ENCODE data around the gene DCTN3. TPM values are rescaled to one million over a fixed set of nuclear protein-coding genes. Genes with fewer than 3 reads are reported as not detected.

Gene DCTN3
- total RNA-seq, 1 donor from 2014 or later = 78.6 TPM

DNA sequence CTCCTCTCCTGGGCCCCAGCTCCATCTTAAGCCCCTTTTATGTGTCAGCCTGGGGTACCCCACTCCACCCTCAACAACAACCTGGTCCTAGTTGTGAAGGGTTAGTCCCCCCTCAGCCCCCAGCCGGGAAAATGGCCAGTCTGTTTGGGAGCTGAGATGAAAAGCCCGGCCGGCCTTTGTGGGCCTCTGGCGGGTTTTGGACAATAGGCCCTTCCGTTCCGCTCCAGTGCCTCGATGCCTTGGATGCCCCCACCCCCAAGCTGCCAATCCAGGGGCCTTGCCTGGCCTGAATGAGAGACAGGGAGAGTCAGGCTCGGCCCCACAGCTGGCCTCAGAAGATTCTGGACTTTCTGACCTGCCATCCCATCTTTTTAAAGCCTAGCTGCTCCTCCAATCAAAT is 39.9 kb downstream of the DCTN3 start:
- Histone ChIP-seq H3K36me3 (no peaks in the 10 kb centered on the region), H3K27ac (no peak overlapping the region), H3K4me1 (peaks cover 23% of the 10 kb centered on the region), H3K27me3 (no peaks in the 10 kb centered on the region), H3K9me3 (no peaks in the 10 kb centered on the region), H3K4me3 (no peak overlapping the region)
- intact Hi-C loops (cut with DNase I) = no loop called here
- no peak for DNase-seq (ENCODE audit: extremely low spot score in 2 of 2)
- TF ChIP-seq, protein P1, sequence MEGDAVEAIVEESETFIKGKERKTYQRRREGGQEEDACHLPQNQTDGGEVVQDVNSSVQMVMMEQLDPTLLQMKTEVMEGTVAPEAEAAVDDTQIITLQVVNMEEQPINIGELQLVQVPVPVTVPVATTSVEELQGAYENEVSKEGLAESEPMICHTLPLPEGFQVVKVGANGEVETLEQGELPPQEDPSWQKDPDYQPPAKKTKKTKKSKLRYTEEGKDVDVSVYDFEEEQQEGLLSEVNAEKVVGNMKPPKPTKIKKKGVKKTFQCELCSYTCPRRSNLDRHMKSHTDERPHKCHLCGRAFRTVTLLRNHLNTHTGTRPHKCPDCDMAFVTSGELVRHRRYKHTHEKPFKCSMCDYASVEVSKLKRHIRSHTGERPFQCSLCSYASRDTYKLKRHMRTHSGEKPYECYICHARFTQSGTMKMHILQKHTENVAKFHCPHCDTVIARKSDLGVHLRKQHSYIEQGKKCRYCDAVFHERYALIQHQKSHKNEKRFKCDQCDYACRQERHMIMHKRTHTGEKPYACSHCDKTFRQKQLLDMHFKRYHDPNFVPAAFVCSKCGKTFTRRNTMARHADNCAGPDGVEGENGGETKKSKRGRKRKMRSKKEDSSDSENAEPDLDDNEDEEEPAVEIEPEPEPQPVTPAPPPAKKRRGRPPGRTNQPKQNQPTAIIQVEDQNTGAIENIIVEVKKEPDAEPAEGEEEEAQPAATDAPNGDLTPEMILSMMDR (IDR thresholded peaks at IDR 0.05) = no peak
- TF ChIP-seq POLR2A (IDR thresholded peaks at IDR 0.05) (no peak), POLR2AphosphoS5 (IDR thresholded peaks at IDR 0.05; ENCODE audit: insufficient read depth in 1 of 2, low read depth in 1 of 2) (no peak)

DNA sequence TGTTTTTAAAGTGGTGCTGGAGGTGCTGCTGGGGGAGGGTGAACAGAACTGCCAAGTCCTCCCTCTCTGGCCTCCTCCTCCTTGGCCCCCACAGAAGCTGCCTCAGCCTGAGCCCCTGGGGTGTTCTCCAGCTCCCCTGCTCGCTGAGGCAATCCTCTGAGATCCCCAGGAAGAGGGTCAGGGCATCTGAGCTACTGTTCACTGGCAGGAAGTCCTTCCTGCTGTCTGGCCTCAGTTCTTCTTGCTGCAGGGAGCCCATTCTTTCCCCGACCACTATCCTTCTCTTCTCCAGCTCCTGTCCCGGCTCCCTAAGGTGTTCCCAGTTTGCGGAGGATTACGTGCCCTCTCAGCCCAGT is 40.5 kb downstream of the DCTN3 start:
- H3K4me3 ChIP-seq = no peak overlapping the region
- TF ChIP-seq POLR2AphosphoS5 (IDR thresholded peaks at IDR 0.05; ENCODE audit: insufficient read depth in 1 of 2, low read depth in 1 of 2) (no peak), POLR2A (IDR thresholded peaks at IDR 0.05) (no peak)
- no peaks in the 10 kb centered on the region for H3K36me3 ChIP-seq
- H3K9me3 ChIP-seq = no peaks in the 10 kb centered on the region
- DNase-seq (ENCODE audit: extremely low spot score in 2 of 2) = no peak
- intact Hi-C loops (cut with DNase I) = no loop called here
- H3K27me3 ChIP-seq = no peaks in the 10 kb centered on the region
- no peak overlapping the region for H3K27ac ChIP-seq
- H3K4me1 ChIP-seq = peaks cover 23% of the 10 kb centered on the region

DNA sequence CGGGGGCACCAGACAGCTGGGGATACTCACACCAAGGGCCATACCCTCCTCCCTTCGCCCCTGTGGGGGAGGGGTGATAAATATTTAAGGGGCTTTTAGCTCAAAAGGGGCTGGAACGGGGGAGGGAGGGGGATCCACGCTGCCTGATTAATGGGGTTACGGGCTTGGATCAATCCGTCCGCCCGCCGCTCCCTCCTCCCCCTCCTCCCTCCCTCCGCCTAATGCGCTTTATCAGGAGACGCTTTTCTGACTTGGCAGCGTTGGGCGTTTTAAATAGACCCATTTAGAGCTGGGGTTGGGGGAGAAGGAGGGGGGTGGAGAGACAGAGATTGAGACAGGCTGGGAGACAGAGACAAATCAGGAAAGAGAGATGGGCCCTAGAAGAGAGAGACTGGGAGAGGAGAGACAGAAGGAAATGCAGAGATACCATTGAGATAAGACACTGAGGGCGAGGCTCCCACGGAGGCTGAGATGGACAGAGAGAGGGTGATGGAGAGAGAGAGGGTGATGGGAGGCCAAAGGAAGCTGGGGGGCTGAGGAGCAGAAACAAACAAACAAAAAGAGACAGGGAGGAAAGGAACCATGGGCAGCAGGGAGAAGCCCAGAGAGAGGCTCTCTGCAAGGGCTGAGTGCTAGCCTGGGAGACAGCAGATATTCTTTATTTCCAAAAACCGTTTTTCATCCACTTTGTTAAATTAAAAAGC is 41.0 kb downstream of the DCTN3 start:
- Histone ChIP-seq H3K4me1 (peaks cover 23% of the 10 kb centered on the region), H3K27ac (peak overlapping the region; percentile 69), H3K9me3 (no peaks in the 10 kb centered on the region), H3K36me3 (no peaks in the 10 kb centered on the region), H3K27me3 (no peaks in the 10 kb centered on the region), H3K4me3 (peak overlapping the region in 1 of 2 donors; percentile 5)
- intact Hi-C loops (cut with DNase I) = no loop called here
- DNase-seq (ENCODE audit: extremely low spot score in 2 of 2) = no peak
- TF ChIP-seq, protein P1 (IDR thresholded peaks at IDR 0.05) = no peak
- TF ChIP-seq POLR2AphosphoS5 (IDR thresholded peaks at IDR 0.05; ENCODE audit: insufficient read depth in 1 of 2, low read depth in 1 of 2) (no peak), POLR2A (IDR thresholded peaks at IDR 0.05) (no peak)

DNA sequence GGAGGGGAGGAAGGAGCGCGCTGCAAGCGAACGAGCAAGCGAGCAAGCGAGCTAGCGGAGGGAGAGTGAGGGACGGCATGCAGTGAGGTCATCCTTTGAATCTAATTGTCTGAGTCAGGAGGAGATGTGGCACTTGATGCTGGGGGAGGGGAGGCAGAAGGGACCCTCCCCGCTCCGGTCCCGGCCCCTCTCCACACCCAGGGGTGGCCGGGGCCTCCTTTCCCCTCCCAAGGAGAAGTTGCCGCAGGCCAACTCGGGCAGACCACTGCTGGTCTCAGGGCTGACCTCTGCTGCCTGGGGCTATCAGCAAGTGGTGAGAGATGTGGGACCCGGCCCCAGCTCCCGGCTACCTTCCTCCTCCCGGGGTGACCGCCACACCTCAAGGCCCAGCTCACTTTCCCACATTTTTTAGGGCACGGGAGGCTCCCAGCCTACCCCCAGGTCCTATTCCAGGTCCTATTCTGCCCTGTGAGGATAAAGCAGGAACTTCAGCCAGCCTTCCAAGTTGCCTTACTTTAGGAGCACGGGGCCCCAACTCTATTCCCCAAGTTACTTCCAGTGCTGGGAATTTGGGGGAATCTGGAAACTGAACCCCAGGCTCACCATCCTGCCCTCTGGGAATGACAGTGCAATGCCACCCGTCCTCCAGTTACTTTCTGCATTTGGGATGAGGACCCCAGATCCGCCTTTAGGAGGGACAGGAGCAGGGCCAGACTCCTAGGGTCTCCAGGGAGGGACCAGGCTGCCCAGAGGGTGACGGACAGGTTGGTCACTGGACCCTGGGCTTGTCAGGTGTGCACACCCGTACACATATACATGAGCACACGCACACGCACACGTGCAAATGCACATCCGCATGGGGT is 41.8 kb downstream of the DCTN3 start:
- TF ChIP-seq POLR2A (IDR thresholded peaks at IDR 0.05) = no peak
- peak in 1 of 2 donors; percentile 37 for TF ChIP-seq POLR2AphosphoS5 (IDR thresholded peaks at IDR 0.05; ENCODE audit: insufficient read depth in 1 of 2, low read depth in 1 of 2)
- peak overlapping the region; percentile 69 for H3K27ac ChIP-seq
- DNase-seq (ENCODE audit: extremely low spot score in 2 of 2) = no peak
- peak overlapping the region; percentile 35 to 52 for H3K4me3 ChIP-seq
- H3K9me3 ChIP-seq = no peaks in the 10 kb centered on the region
- peaks cover 23% of the 10 kb centered on the region for H3K4me1 ChIP-seq
- intact Hi-C loops (cut with DNase I) = no loop called here
- no peaks in the 10 kb centered on the region for H3K27me3 ChIP-seq
- H3K36me3 ChIP-seq = no peaks in the 10 kb centered on the region

DNA sequence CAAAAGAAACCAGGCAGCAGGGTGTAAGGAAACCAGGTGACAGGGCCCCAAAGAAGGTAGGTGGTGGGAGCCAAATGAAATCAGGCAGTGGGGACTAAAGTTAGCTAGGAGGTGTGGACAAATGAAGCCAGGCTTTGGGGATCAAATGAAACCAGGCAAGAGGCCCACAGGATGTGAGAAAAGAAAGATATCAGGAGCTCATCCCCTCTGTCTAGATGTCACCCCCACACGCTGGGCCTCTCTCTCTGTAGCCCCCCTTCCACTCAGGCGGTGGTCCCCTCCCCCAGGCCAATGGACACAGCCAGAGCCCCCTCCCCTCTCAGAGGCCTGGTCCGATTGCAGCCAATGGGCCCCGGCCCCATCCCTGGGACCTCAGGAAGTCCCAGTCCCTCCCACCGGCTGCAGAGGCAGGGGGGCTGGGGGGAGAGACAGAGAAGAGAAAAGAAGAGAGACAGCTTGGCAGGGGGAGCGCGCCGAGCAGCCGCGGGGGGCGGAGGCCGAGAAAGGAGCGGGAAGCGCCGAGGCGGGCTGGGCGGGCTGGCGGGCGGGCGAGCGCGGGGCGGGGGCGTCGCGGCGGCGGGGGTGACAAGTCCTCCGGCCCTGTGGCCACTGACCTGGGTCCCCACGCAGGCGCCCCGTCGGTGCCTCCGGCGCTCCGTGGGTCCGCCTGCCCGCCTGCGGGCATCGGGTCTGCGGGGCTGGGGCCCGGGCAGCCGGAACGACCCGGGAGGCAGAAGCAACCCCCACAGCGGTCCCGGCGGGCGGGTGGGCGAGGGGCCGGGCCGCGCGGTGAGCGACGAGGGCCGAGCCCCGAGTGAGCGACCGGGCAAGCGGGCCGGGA is 42.7 kb downstream of the DCTN3 start:
- H3K4me3 ChIP-seq = peak overlapping the region; percentile 35 to 52
- H3K4me1 ChIP-seq = peaks cover 23% of the 10 kb centered on the region
- H3K27me3 ChIP-seq = no peaks in the 10 kb centered on the region

More for the DNA sequence above, 42.7 kb downstream of the DCTN3 start:
- TF ChIP-seq POLR2AphosphoS5 (IDR thresholded peaks at IDR 0.05; ENCODE audit: insufficient read depth in 1 of 2, low read depth in 1 of 2) (no peak), POLR2A (IDR thresholded peaks at IDR 0.05) (no peak)
- TF ChIP-seq, protein P1 (IDR thresholded peaks at IDR 0.05) = no peak
- intact Hi-C loops (cut with DNase I) = no loop called here
- no peaks in the 10 kb centered on the region for H3K36me3 ChIP-seq
- DNase-seq (ENCODE audit: extremely low spot score in 2 of 2) = no peak
- H3K9me3 ChIP-seq = no peaks in the 10 kb centered on the region
- H3K27ac ChIP-seq = peak overlapping the region; percentile 69

Measured in vagina (tissue), 2 donors.